ENCODE data around the gene CLEC4M. TPM values are rescaled to one million over a fixed set of nuclear protein-coding genes. Genes with fewer than 3 reads are reported as not detected.
"Not testable (repeated sequence)": the region's sequence is repeated elsewhere in the genome, so short reads cannot be mapped to it uniquely, and the experiment has no call there.

The CLEC4M gene
- polyA plus RNA-seq, 2 donors, result 0.04 TPM; not detected in 1

DNA sequence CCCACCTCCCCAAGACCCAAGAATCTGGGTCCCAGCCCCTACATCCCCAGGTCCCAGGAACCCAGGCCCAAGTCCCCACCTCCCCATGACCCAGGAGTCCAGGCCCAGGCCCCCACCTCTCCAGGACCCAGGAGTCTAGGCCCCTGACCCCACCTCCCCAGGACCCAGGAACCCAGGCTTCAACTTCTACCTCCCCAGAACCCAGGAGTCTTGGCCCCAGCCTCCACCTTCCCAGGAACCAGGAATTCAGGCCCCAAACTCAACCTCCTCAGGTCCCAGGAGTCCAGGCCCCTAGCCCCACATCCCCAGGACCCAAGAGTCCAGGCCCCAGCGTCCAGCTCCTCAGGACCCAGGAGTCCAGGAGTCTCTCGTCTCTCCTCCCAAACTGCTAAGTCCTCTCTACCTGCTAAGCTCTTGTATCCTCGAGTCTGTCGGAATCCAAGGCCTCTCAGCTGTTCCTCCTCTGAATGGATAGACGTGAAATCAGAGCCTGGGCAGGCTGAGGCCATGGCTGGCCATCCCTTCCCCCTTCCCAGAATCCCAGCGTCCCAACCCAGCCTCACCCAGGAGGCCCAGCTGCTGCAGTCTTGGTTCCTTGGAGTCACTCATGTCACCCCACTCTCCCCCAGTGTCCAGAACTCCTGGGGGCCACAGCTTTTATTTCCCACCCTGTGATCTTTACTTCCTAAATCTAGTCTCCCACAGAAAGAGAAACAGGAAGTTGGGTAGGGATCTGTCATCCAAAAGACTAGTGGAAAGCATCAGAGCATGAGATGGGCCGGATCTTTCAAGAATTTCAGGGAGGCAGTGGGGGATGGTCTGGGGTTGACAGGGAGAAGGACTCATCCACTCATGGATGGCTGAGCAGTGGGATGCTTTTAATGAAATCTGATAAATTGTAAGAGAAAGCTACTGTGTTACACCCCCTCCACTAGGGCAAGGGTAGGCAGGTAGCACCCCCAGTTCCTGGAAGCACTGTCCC is 15.8 kb upstream of the CLEC4M start, which contains the start of gene CD209:
Gene CD209 (minus strand): TSS at position 632 of the 982 bp plus-strand sequence. CDS start 23 bp downstream, at position 609.
- H3K9me3 ChIP-seq (ENCODE audit: control insufficient read depth in 2 of 2, insufficient read depth in 1 of 2, low read depth in 1 of 2, low read length in 1 of 2), result peaks cover 0 to 6% of the 10 kb centered on the region in 2 donors
- peaks cover 0 to 2% of the 10 kb centered on the region in 2 donors for H3K27me3 ChIP-seq (ENCODE audit: control insufficient read depth in 1 of 2, insufficient read depth in 2 of 2, low read length in 2 of 2)
- H3K36me3 ChIP-seq (ENCODE audit: control insufficient read depth in 2 of 2, insufficient read depth in 2 of 2, low read length in 1 of 2), result no peaks in the 10 kb centered on the region
- no peak within 1 kb of the TSS for H3K4me3 ChIP-seq (ENCODE audit: low read depth in 1 of 2, low read length in 2 of 2)
- no peaks in the 10 kb centered on the region for H3K4me1 ChIP-seq (ENCODE audit: control insufficient read depth in 2 of 2, insufficient read depth in 2 of 2, low read length in 1 of 2)
- no peak within 1 kb of the TSS for H3K27ac ChIP-seq (ENCODE audit: low read depth in 2 of 2, low read length in 1 of 2)
- 60% methylated on average over 7 of the region's 7 CpGs for WGBS, 2 donors

DNA sequence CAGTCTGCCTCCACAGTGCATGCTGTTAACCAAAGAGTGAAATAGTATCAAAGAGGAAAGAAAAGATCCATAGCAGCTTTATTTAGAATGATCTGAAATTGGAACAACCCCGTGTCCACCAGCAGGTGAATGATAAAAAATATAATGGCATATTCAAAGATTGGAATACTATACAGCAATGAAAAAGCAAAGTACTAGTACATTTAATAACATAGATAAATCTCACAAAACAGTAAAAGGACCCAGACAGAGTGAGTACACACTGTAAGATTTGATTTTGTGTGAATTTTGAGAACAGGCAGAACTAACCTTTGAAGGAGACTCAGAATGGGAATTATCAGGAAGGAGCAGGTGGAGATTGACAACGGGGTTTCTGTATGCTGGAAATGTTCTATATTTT is 14.9 kb upstream of the CLEC4M start:
- 68 to 73% methylated on average over 2 of the region's 2 CpGs for WGBS, 2 donors
- Histone ChIP-seq H3K36me3 (ENCODE audit: control insufficient read depth in 2 of 2, insufficient read depth in 2 of 2, low read length in 1 of 2) (no peaks in the 10 kb centered on the region), H3K27me3 (ENCODE audit: control insufficient read depth in 1 of 2, insufficient read depth in 2 of 2, low read length in 2 of 2) (peaks cover 0 to 2% of the 10 kb centered on the region in 2 donors), H3K4me1 (ENCODE audit: control insufficient read depth in 2 of 2, insufficient read depth in 2 of 2, low read length in 1 of 2) (no peaks in the 10 kb centered on the region), H3K4me3 (ENCODE audit: low read depth in 1 of 2, low read length in 2 of 2) (no peak overlapping the region), H3K27ac (ENCODE audit: low read depth in 2 of 2, low read length in 1 of 2) (no peak overlapping the region), H3K9me3 (ENCODE audit: control insufficient read depth in 2 of 2, insufficient read depth in 1 of 2, low read depth in 1 of 2, low read length in 1 of 2) (peaks cover 0 to 4% of the 10 kb centered on the region in 2 donors)

DNA sequence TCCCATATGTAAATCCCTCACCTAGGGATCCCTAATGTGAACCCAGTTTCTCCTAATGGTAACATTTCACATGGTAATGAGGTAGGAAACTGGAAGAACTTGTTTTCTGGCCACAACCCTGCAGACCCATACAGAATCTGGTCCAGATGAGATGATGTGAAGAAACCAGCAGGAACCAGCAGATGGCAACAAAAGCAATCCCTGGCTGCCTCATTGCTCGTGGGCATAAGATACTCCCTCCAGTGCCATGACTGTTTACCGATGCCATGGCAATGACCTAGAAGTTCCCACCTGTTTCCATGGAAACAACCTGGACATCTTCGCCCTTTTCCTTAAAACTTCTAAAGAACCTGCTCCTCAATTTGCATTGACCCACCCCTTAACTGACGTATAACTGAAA is 14.3 kb upstream of the CLEC4M start:
- peaks cover 0 to 3% of the 10 kb centered on the region in 2 donors for H3K9me3 ChIP-seq (ENCODE audit: control insufficient read depth in 2 of 2, insufficient read depth in 1 of 2, low read depth in 1 of 2, low read length in 1 of 2)
- no peak overlapping the region for H3K4me3 ChIP-seq (ENCODE audit: low read depth in 1 of 2, low read length in 2 of 2)
- 12 to 19% methylated on average over 4 of the region's 4 CpGs for WGBS, 2 donors
- H3K36me3 ChIP-seq (ENCODE audit: control insufficient read depth in 2 of 2, insufficient read depth in 2 of 2, low read length in 1 of 2), result no peaks in the 10 kb centered on the region
- no peaks in the 10 kb centered on the region for H3K4me1 ChIP-seq (ENCODE audit: control insufficient read depth in 2 of 2, insufficient read depth in 2 of 2, low read length in 1 of 2)
- no peak overlapping the region for H3K27ac ChIP-seq (ENCODE audit: low read depth in 2 of 2, low read length in 1 of 2)
- peaks cover 0 to 2% of the 10 kb centered on the region in 2 donors for H3K27me3 ChIP-seq (ENCODE audit: control insufficient read depth in 1 of 2, insufficient read depth in 2 of 2, low read length in 2 of 2)

DNA sequence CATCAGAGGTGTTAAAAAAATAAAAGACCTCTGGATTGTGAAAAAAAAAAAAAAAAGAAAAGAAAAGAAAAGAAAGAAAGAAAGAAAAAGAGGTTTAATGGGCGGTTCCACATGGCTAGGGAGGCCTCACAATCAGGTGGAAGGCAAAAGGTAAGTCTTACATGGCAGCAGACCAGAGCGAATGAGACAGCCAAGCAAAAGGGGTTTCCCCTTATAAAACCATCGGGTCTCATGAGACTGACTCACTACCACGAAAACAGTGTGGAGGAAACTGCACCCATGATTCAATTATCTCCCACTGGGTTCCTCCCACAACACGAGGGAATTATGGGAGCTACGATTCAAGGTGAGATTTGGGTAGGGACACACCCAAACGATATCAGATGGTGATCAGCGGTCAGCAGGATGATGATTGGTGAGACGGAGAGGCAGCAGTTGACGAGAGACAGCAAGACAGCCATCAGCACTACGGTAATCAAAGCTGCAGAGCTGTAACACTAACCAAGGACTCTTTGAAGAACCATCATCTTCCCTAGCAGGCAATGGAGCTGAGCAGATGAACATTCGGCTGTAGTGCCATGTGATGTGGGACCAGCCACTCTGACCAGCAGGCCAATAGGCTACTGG is 11.8 kb upstream of the CLEC4M start:
- H3K27me3 ChIP-seq (ENCODE audit: control insufficient read depth in 1 of 2, insufficient read depth in 2 of 2, low read length in 2 of 2), result peaks cover 0 to 2% of the 10 kb centered on the region in 2 donors
- WGBS, 2 donors, result 61 to 64% methylated on average over 12 of the region's 12 CpGs

DNA sequence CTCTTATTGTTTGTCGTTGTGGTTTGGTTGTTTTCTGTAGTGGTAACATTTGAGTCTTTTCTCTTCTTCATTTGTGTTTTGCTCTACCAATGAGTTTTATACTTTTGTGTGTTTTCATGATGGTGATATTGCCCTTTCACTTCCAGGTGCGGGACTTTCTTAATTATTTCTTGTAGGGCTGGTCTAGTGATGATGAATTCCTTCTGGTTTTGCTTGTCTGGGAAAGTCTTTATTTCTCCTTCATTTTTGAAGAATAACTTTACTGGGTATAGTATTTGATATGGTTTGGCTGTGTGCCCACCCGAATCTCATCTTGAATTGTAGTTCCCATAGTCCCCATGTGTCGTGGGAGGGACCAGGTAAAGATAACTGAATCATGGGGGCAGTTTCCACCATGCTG is 6.8 kb upstream of the CLEC4M start:
- Histone ChIP-seq H3K36me3 (ENCODE audit: control insufficient read depth in 2 of 2, insufficient read depth in 2 of 2, low read length in 1 of 2) (no peaks in the 10 kb centered on the region), H3K9me3 (ENCODE audit: control insufficient read depth in 2 of 2, insufficient read depth in 1 of 2, low read depth in 1 of 2, low read length in 1 of 2) (peaks cover 4 to 15% of the 10 kb centered on the region in 2 donors), H3K4me3 (ENCODE audit: low read depth in 1 of 2, low read length in 2 of 2) (no peak overlapping the region), H3K27ac (ENCODE audit: low read depth in 2 of 2, low read length in 1 of 2) (no peak overlapping the region), H3K4me1 (ENCODE audit: control insufficient read depth in 2 of 2, insufficient read depth in 2 of 2, low read length in 1 of 2) (no peaks in the 10 kb centered on the region), H3K27me3 (ENCODE audit: control insufficient read depth in 1 of 2, insufficient read depth in 2 of 2, low read length in 2 of 2) (peaks cover 0 to 2% of the 10 kb centered on the region in 2 donors)
- WGBS, 2 donors, result 31 to 52% methylated on average over 4 of the region's 4 CpGs

More for the DNA sequence above, 11.8 kb upstream of the CLEC4M start:
- H3K9me3 ChIP-seq (ENCODE audit: control insufficient read depth in 2 of 2, insufficient read depth in 1 of 2, low read depth in 1 of 2, low read length in 1 of 2), result peaks cover 2 to 3% of the 10 kb centered on the region in 2 donors
- H3K4me3 ChIP-seq (ENCODE audit: low read depth in 1 of 2, low read length in 2 of 2), result no peak overlapping the region
- no peaks in the 10 kb centered on the region for H3K36me3 ChIP-seq (ENCODE audit: control insufficient read depth in 2 of 2, insufficient read depth in 2 of 2, low read length in 1 of 2)
- no peaks in the 10 kb centered on the region for H3K4me1 ChIP-seq (ENCODE audit: control insufficient read depth in 2 of 2, insufficient read depth in 2 of 2, low read length in 1 of 2)
- no peak overlapping the region for H3K27ac ChIP-seq (ENCODE audit: low read depth in 2 of 2, low read length in 1 of 2)

DNA sequence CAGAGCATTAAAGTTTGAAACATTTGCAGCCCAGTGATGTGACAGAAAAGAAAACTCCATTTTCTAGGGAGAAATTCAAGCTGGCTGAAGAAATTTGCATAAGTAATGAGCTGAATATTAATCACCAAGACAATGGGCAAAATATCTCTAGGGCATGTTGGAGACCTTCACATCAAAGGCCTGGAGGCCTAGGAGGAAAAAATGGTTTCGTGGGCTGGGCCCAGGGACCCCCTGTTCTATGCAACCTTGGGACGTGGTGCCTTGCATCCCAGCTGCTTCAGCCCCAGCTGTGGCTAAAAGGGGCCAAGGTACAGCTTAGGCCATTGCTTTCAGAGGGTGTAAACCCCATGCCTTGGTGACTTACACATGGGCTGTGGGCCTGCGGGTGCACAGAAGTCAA is 5.7 kb upstream of the CLEC4M start:
- 80 to 86% methylated on average over 3 of the region's 3 CpGs for WGBS, 2 donors
- Histone ChIP-seq H3K4me3 (ENCODE audit: low read depth in 1 of 2, low read length in 2 of 2) (no peak overlapping the region), H3K4me1 (ENCODE audit: control insufficient read depth in 2 of 2, insufficient read depth in 2 of 2, low read length in 1 of 2) (no peaks in the 10 kb centered on the region), H3K9me3 (ENCODE audit: control insufficient read depth in 2 of 2, insufficient read depth in 1 of 2, low read depth in 1 of 2, low read length in 1 of 2) (peaks cover 4 to 12% of the 10 kb centered on the region in 2 donors), H3K27ac (ENCODE audit: low read depth in 2 of 2, low read length in 1 of 2) (no peak overlapping the region), H3K36me3 (ENCODE audit: control insufficient read depth in 2 of 2, insufficient read depth in 2 of 2, low read length in 1 of 2) (no peaks in the 10 kb centered on the region), H3K27me3 (ENCODE audit: control insufficient read depth in 1 of 2, insufficient read depth in 2 of 2, low read length in 2 of 2) (peaks cover 0 to 2% of the 10 kb centered on the region in 2 donors)

DNA sequence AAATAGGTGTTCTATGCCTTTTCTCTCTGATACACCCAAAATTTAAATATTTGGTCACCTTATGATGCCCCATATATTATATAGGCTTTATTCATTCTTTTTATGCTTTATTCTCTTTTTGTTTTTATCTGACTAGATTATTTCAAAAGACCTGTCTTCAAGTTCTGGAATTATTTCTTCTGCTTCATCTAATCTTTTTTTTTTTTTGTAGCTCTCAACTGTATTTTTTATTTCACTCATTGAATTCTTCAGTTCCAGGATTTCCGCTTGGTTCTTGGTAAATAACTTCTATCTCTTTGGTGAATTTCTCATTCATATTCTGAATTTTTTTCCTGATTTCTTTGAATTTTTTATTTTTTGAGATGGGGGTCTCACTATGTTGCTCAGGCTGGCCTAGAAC is 3.9 kb upstream of the CLEC4M start:
- H3K4me1 ChIP-seq (ENCODE audit: control insufficient read depth in 2 of 2, insufficient read depth in 2 of 2, low read length in 1 of 2), result no peaks in the 10 kb centered on the region
- no peak overlapping the region for H3K27ac ChIP-seq (ENCODE audit: low read depth in 2 of 2, low read length in 1 of 2)
- H3K36me3 ChIP-seq (ENCODE audit: control insufficient read depth in 2 of 2, insufficient read depth in 2 of 2, low read length in 1 of 2), result no peaks in the 10 kb centered on the region
- WGBS, 2 donors, result 93 to 97% methylated on average over 1 of the region's 1 CpG
- peaks cover 4 to 12% of the 10 kb centered on the region in 2 donors for H3K9me3 ChIP-seq (ENCODE audit: control insufficient read depth in 2 of 2, insufficient read depth in 1 of 2, low read depth in 1 of 2, low read length in 1 of 2)
- H3K4me3 ChIP-seq (ENCODE audit: low read depth in 1 of 2, low read length in 2 of 2), result no peak overlapping the region
- peaks cover 0 to 2% of the 10 kb centered on the region in 2 donors for H3K27me3 ChIP-seq (ENCODE audit: control insufficient read depth in 1 of 2, insufficient read depth in 2 of 2, low read length in 2 of 2)

DNA sequence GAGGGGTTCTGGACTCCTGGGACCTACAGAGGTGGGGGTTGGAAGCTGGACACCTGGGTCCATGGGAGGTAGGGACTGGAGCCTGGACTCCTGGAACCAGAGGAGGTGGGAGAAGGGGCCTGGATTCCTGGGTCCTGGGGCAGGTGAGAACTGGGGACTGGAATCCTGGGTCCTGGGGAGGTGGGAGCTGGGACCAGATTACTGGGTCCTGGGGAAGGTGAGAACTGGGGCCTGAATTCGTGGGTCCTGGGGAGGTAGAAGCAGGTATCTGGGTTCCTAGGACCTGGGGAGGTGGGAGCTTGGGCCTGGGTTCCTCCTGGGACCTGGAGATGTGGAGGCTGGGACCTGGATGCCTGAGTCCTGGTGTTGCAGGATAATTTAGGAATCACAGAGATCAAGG is 653 bp downstream of the CLEC4M start:
- no peaks in the 10 kb centered on the region for H3K4me1 ChIP-seq (ENCODE audit: control insufficient read depth in 2 of 2, insufficient read depth in 2 of 2, low read length in 1 of 2)
- WGBS, 2 donors, result 35 to 37% methylated on average over 1 of the region's 1 CpG
- no peak overlapping the region for H3K27ac ChIP-seq (ENCODE audit: low read depth in 2 of 2, low read length in 1 of 2)
- H3K4me3 ChIP-seq (ENCODE audit: low read depth in 1 of 2, low read length in 2 of 2), result no peak overlapping the region
- H3K9me3 ChIP-seq (ENCODE audit: control insufficient read depth in 2 of 2, insufficient read depth in 1 of 2, low read depth in 1 of 2, low read length in 1 of 2), result peaks cover 0 to 5% of the 10 kb centered on the region in 2 donors
- H3K36me3 ChIP-seq (ENCODE audit: control insufficient read depth in 2 of 2, insufficient read depth in 2 of 2, low read length in 1 of 2), result no peaks in the 10 kb centered on the region
- no peaks in the 10 kb centered on the region for H3K27me3 ChIP-seq (ENCODE audit: control insufficient read depth in 1 of 2, insufficient read depth in 2 of 2, low read length in 2 of 2)

DNA sequence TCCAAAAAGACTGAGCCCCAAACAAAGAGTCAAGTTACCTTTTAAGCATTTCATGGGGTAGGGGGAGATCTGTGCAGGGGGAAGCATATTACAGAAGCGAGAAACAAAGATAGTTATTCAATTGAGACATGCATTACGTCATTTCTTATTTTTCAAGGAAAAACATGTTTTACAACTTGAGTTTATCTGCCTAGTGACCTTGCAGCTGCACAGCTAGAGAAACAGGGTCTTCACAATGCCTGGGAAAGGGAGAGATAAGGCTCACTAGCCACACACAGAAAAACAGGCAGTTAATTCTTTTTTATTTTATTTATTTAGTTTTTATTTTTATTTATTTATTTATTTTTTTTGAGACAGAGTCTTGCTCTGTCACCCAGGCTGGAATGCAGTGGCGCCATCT is 1.1 kb downstream of the CLEC4M start:
- not testable (repeated sequence) for H3K4me3 ChIP-seq (ENCODE audit: low read depth in 1 of 2, low read length in 2 of 2); H3K27ac ChIP-seq (ENCODE audit: low read depth in 2 of 2, low read length in 1 of 2); H3K4me1 ChIP-seq (ENCODE audit: control insufficient read depth in 2 of 2, insufficient read depth in 2 of 2, low read length in 1 of 2); H3K27me3 ChIP-seq (ENCODE audit: control insufficient read depth in 1 of 2, insufficient read depth in 2 of 2, low read length in 2 of 2); H3K36me3 ChIP-seq (ENCODE audit: control insufficient read depth in 2 of 2, insufficient read depth in 2 of 2, low read length in 1 of 2); H3K9me3 ChIP-seq (ENCODE audit: control insufficient read depth in 2 of 2, insufficient read depth in 1 of 2, low read depth in 1 of 2, low read length in 1 of 2)
- 60 to 74% methylated on average over 3 of the region's 3 CpGs for WGBS, 2 donors
